ENCODE results near the gene GAL3ST3.

GAL3ST3 gene

GRCh38 chr11:66015454-66015881 is 33.5 kb downstream of the GAL3ST3 start:
- Histone ChIP-seq H3K9me3 (ENCODE audit: low read length) (no peaks in the 10 kb centered on the region), H3K4me2 (ENCODE audit: low read length) (no peak overlapping the region), H3K36me3 (ENCODE audit: insufficient read depth, low read length) (no peaks in the 10 kb centered on the region), H3K4me3 (ENCODE audit: low read depth, low read length, poor library complexity, severe bottlenecking) (no peak overlapping the region), H3K79me2 (ENCODE audit: insufficient read depth, low read length) (no peaks in the 10 kb centered on the region), H3K9ac (ENCODE audit: low read length) (no peak overlapping the region), H3K27me3 (ENCODE audit: insufficient read depth, low read length) (no peaks in the 10 kb centered on the region), H3K9me2 (ENCODE audit: low read depth, low read length) (no peaks in the 10 kb centered on the region), H4K20me1 (ENCODE audit: insufficient read depth, low read length) (no peaks in the 10 kb centered on the region), H2AFZ (ENCODE audit: low read length) (no peak overlapping the region), H3K4me1 (ENCODE audit: insufficient read depth, low read length, severe bottlenecking) (no peaks in the 10 kb centered on the region), H3K27ac (ENCODE audit: low read depth, low read length, poor library complexity, severe bottlenecking) (no peak overlapping the region), H3F3A (ENCODE audit: insufficient read depth, low read length) (no peaks in the 10 kb centered on the region)
- TF ChIP-seq EZH2 (IDR thresholded peaks at IDR 0.05; ENCODE audit: borderline replicate concordance, low read length) (no peak), CTCF (IDR thresholded peaks at IDR 0.05; ENCODE audit: low read length) (no peak)

GRCh38 chr11:66014804-66015453 is 34.0 kb downstream of the GAL3ST3 start:
- TF ChIP-seq CTCF (IDR thresholded peaks at IDR 0.05; ENCODE audit: low read length) (no peak), EZH2 (IDR thresholded peaks at IDR 0.05; ENCODE audit: borderline replicate concordance, low read length) (no peak)
- Histone ChIP-seq H3K27me3 (ENCODE audit: insufficient read depth, low read length) (no peaks in the 10 kb centered on the region), H4K20me1 (ENCODE audit: insufficient read depth, low read length) (no peaks in the 10 kb centered on the region), H3K9me2 (ENCODE audit: low read depth, low read length) (no peaks in the 10 kb centered on the region), H3K4me2 (ENCODE audit: low read length) (no peak overlapping the region), H3K27ac (ENCODE audit: low read depth, low read length, poor library complexity, severe bottlenecking) (no peak overlapping the region), H3F3A (ENCODE audit: insufficient read depth, low read length) (no peaks in the 10 kb centered on the region), H3K4me1 (ENCODE audit: insufficient read depth, low read length, severe bottlenecking) (no peaks in the 10 kb centered on the region), H3K36me3 (ENCODE audit: insufficient read depth, low read length) (no peaks in the 10 kb centered on the region), H3K79me2 (ENCODE audit: insufficient read depth, low read length) (no peaks in the 10 kb centered on the region), H3K9me3 (ENCODE audit: low read length) (no peaks in the 10 kb centered on the region), H2AFZ (ENCODE audit: low read length) (no peak overlapping the region), H3K4me3 (ENCODE audit: low read depth, low read length, poor library complexity, severe bottlenecking) (no peak overlapping the region), H3K9ac (ENCODE audit: low read length) (no peak overlapping the region)

GRCh38 chr11:66013762-66014100 is 35.2 kb downstream of the GAL3ST3 start:
- Histone ChIP-seq H3K9me3 (ENCODE audit: low read length) (no peaks in the 10 kb centered on the region), H3K9ac (ENCODE audit: low read length) (no peak overlapping the region), H3K27ac (ENCODE audit: low read depth, low read length, poor library complexity, severe bottlenecking) (no peak overlapping the region), H3K36me3 (ENCODE audit: insufficient read depth, low read length) (no peaks in the 10 kb centered on the region), H3F3A (ENCODE audit: insufficient read depth, low read length) (no peaks in the 10 kb centered on the region), H3K79me2 (ENCODE audit: insufficient read depth, low read length) (no peaks in the 10 kb centered on the region), H2AFZ (ENCODE audit: low read length) (no peak overlapping the region), H3K4me2 (ENCODE audit: low read length) (no peak overlapping the region), H3K4me3 (ENCODE audit: low read depth, low read length, poor library complexity, severe bottlenecking) (no peak overlapping the region), H3K27me3 (ENCODE audit: insufficient read depth, low read length) (no peaks in the 10 kb centered on the region), H3K4me1 (ENCODE audit: insufficient read depth, low read length, severe bottlenecking) (no peaks in the 10 kb centered on the region), H3K9me2 (ENCODE audit: low read depth, low read length) (no peaks in the 10 kb centered on the region), H4K20me1 (ENCODE audit: insufficient read depth, low read length) (no peaks in the 10 kb centered on the region)
- TF ChIP-seq CTCF (IDR thresholded peaks at IDR 0.05; ENCODE audit: low read length) (no peak), EZH2 (IDR thresholded peaks at IDR 0.05; ENCODE audit: borderline replicate concordance, low read length) (no peak)

All from OCI-LY1 (cell line).